ENCODE data around the gene PTGDR2. TPM values are rescaled to one million over a fixed set of nuclear protein-coding genes. Genes with fewer than 3 reads are reported as not detected.
A peak's percentile ranks its signal among the peaks of the same experiment; 100 is the strongest.

PTGDR2 gene
- total and polyA plus RNA-seq, 5 donors = 0.14 to 0.20 TPM; not detected in 3

DNA sequence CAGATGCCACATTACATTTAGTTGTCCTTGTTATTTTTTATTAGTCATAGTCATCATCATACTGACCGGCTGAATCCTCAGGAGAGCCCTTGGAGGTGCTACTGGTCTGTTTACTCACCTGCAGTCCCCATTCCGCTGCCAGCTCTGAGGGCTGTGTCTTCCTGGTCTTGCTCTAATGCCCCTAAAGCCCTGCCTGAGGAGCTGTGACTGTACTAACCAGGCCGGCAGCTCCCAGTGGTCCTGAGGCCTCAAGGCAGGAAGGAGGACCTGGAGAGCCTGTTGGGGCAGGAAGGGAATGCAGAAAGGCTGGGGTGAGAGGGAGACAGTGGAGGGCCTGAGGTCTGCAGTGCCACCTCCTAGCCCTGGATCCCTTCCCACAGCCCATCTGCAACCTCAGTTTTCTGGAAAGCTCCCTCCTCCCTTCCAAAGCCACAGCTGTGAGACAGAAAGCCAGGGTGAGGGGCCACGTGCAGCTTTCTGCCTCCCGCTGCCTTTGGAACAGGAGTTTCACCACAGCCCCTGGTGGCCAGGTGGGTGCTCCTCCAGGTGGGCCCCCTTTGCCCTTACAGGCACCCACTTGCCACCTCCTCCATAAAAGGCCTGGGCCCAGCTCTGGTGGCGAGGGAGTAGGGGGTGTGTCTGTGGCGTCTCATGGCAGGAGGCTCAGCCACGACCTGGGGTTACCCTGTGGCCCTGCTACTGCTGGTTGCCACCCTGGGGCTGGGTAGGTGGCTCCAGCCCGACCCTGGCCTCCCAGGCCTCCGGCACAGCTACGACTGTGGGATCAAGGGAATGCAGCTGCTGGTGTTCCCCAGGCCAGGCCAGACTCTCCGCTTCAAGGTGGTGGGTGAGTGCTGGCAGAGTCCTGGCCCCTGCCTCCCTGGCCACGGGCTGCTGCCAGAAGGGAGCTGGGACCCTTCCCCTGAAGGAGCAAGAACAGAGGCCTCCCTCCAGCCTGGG lies 11.4 kb upstream of the PTGDR2 start, which contains the start of gene ZP1:
Gene ZP1, plus strand, starts transcription at position 632 of the 960 bp plus-strand sequence. Its CDS starts 20 bp downstream, at position 652.
- Histone ChIP-seq H3K27me3 (ENCODE audit: control insufficient read depth, insufficient read depth) (no peaks in the 10 kb centered on the region), H3K9me3 (ENCODE audit: control insufficient read depth, low read length) (no peaks in the 10 kb centered on the region), H3K4me1 (ENCODE audit: control insufficient read depth, insufficient read depth, low read length) (peaks cover 9% of the 10 kb centered on the region), H3K27ac (ENCODE audit: low read length) (no peak within 1 kb of the TSS), H3K4me3 (ENCODE audit: low read length) (no peak within 1 kb of the TSS)
- no peak for ATAC-seq
- WGBS = 69% methylated on average over 13 of the region's 13 CpGs
- intact Hi-C loops (cut with DNase I) = no loop called here
- DNase-seq = peak in 2 of 3 donors; percentile 34 to 48

DNA sequence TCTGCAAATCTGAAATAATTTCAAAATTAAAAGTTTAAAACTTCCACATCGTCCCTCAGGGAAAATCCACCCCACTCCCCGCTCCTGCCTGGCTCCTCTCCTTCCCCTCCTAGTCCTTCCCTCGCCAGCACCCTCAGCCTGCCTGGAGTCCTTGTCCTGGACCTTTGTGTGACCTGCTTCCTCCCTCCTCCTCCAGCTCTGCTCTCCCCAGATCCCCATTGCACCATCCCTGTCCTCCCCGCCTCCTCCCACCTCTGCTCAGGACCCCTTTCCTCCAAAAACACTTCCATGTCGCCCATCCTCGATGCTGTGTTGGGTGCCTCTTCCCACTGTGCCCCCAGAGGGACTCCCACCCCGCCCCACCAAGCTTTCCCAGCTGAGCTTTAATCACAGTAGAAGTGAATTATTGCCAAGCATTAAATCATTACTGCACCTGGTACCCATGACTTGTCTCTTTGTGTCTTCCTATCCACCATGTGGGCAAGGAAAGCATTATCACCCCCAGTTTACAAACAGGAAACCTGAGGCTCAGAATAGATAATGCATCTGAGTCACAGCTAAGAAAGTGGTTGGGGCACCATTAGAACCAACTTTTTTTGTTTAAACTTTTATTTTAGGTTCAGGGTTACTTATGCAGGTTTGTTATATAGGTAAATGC lies 9.2 kb upstream of the PTGDR2 start:
- WGBS = 70% methylated on average over 7 of the region's 7 CpGs
- peak in 1 of 3 donors; percentile 36 for DNase-seq
- H3K4me3 ChIP-seq (ENCODE audit: low read length) = no peak overlapping the region
- ATAC-seq = no peak
- no peaks in the 10 kb centered on the region for H3K27me3 ChIP-seq (ENCODE audit: control insufficient read depth, insufficient read depth)
- intact Hi-C loops (cut with DNase I) = no loop called here
- no peaks in the 10 kb centered on the region for H3K4me1 ChIP-seq (ENCODE audit: control insufficient read depth, insufficient read depth, low read length)
- H3K27ac ChIP-seq (ENCODE audit: low read length) = no peak overlapping the region
- H3K9me3 ChIP-seq (ENCODE audit: control insufficient read depth, low read length) = no peaks in the 10 kb centered on the region

DNA sequence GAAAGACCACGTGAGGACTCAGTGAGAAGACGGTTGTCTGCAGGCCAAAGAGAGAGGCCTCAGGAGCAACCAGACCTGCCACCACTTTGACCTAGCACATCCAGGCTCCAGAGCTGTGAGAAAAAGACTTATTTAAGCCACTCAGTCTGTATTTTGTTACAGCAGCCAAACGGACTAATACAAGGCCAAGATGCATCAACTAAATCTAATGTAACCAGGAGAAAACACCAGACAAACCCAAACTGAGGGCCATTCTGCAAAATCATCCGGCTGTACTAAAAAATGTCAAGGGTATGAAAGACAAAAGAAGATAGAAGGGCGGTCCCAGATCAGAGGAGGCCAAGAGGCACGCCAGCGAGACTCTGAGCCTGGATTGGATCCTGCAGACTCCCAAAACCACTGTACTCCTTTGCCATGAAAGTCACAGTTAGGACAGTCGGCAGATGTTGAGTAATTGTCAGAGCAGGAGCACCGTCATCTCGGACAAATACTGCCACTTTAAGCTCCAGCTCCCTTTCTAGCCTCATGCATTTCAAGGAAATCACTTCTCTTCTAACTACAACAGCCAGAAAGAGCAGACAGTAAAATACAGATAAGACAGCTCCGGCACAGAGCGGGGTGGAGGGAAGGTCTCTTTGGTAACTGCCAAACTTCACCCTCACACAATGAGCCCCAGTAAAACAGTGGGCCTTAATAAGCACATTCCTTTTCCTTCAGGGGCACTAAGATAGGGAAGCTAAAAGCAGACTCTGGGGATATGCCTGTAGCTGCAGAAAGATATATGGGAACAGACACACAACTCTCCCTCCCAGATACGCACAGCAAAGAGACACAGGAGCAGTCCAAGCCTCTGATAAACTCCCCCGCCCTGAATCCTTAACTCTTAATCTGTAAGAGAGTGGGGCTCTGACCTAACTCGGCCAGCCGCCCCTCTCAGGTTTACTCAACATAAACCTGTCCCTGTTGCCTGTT lies 8.1 kb upstream of the PTGDR2 start:
- WGBS = 51% methylated on average over 16 of the region's 16 CpGs
- Histone ChIP-seq H3K27ac (ENCODE audit: low read length) (no peak overlapping the region), H3K4me3 (ENCODE audit: low read length) (no peak overlapping the region), H3K4me1 (ENCODE audit: control insufficient read depth, insufficient read depth, low read length) (no peaks in the 10 kb centered on the region), H3K9me3 (ENCODE audit: control insufficient read depth, low read length) (no peaks in the 10 kb centered on the region), H3K27me3 (ENCODE audit: control insufficient read depth, insufficient read depth) (no peaks in the 10 kb centered on the region)
- DNase-seq (peak in 2 of 3 donors; percentile 19 to 32), ATAC-seq (no peak)
- intact Hi-C loops (cut with DNase I) = no loop called here

DNA sequence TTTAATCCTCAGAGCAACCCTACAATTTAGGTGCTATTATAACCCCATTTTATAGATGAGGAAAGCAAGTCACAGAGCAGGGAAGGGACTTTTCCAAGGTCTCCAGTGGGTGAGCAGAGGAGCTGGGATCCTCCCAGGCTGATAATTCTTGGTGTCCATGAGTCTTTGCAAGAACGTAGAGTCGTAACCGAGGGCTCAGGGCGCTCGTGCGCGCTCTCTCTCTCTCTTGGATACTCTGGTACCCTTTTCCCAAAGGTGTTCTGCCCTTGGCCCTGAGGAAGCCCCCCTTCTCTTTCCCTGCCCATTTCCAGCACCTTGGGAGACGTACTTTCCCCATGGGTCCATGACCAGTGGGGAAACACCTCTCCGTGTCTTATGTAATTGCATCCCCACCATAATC lies 6.4 kb upstream of the PTGDR2 start:
- DNase-seq = peak in 1 of 3 donors; percentile 24
- WGBS = 91% methylated on average over 9 of the region's 9 CpGs
- intact Hi-C loops (cut with DNase I) = no loop called here
- no peak for ATAC-seq
- H3K4me3 ChIP-seq (ENCODE audit: low read length) = no peak overlapping the region
- no peak overlapping the region for H3K27ac ChIP-seq (ENCODE audit: low read length)
- H3K4me1 ChIP-seq (ENCODE audit: control insufficient read depth, insufficient read depth, low read length) = no peaks in the 10 kb centered on the region
- no peaks in the 10 kb centered on the region for H3K27me3 ChIP-seq (ENCODE audit: control insufficient read depth, insufficient read depth)
- H3K9me3 ChIP-seq (ENCODE audit: control insufficient read depth, low read length) = no peaks in the 10 kb centered on the region

- Histone ChIP-seq H3K27me3 (ENCODE audit: control insufficient read depth, insufficient read depth) (no peaks in the 10 kb centered on the region), H3K4me3 (ENCODE audit: low read length) (no peak overlapping the region), H3K27ac (ENCODE audit: low read length) (no peak overlapping the region), H3K4me1 (ENCODE audit: control insufficient read depth, insufficient read depth, low read length) (no peaks in the 10 kb centered on the region), H3K9me3 (ENCODE audit: control insufficient read depth, low read length) (no peaks in the 10 kb centered on the region)
- ATAC-seq (no peak), DNase-seq (peak in 1 of 3 donors; percentile 15)
- intact Hi-C loops (cut with DNase I) = no loop called here
- 44% methylated on average over 7 of the region's 7 CpGs for WGBS
Measured at GRCh38 chr11:60860943-60861342, 5.2 kb upstream of the PTGDR2 start.

- intact Hi-C loops (cut with DNase I) = no loop called here
- ATAC-seq = no peak
- H3K27me3 ChIP-seq (ENCODE audit: control insufficient read depth, insufficient read depth) = no peaks in the 10 kb centered on the region
Measured at GRCh38 chr11:60859616-60860250, 4.0 kb upstream of the PTGDR2 start.

GRCh38 chr11:60858731-60859464 lies 3.1 kb upstream of the PTGDR2 start:
- intact Hi-C loops (cut with DNase I) = no loop called here
- no peak for ATAC-seq
- Histone ChIP-seq H3K4me3 (ENCODE audit: low read length) (no peak overlapping the region), H3K4me1 (ENCODE audit: control insufficient read depth, insufficient read depth, low read length) (no peaks in the 10 kb centered on the region), H3K9me3 (ENCODE audit: control insufficient read depth, low read length) (no peaks in the 10 kb centered on the region), H3K27me3 (ENCODE audit: control insufficient read depth, insufficient read depth) (no peaks in the 10 kb centered on the region), H3K27ac (ENCODE audit: low read length) (no peak overlapping the region)
- WGBS = 63% methylated on average over 4 of the region's 4 CpGs
- no peak for DNase-seq

More at GRCh38 chr11:60859616-60860250, 4.0 kb upstream of the PTGDR2 start:
- Histone ChIP-seq H3K9me3 (ENCODE audit: control insufficient read depth, low read length) (no peaks in the 10 kb centered on the region), H3K27ac (ENCODE audit: low read length) (no peak overlapping the region), H3K4me3 (ENCODE audit: low read length) (no peak overlapping the region), H3K4me1 (ENCODE audit: control insufficient read depth, insufficient read depth, low read length) (no peaks in the 10 kb centered on the region)
- 79% methylated on average over 15 of the region's 15 CpGs for WGBS
- peak in 1 of 3 donors; percentile 12 for DNase-seq

- no peaks in the 10 kb centered on the region for H3K9me3 ChIP-seq (ENCODE audit: control insufficient read depth, low read length)
- WGBS = 77% methylated on average over 8 of the region's 8 CpGs
- no peak overlapping the region for H3K27ac ChIP-seq (ENCODE audit: low read length)
- intact Hi-C loops (cut with DNase I) = no loop called here
- no peak for ATAC-seq
- no peak overlapping the region for H3K4me3 ChIP-seq (ENCODE audit: low read length)
- no peak for DNase-seq
- H3K27me3 ChIP-seq (ENCODE audit: control insufficient read depth, insufficient read depth) = no peaks in the 10 kb centered on the region
- no peaks in the 10 kb centered on the region for H3K4me1 ChIP-seq (ENCODE audit: control insufficient read depth, insufficient read depth, low read length)
Measured at GRCh38 chr11:60858236-60858635, 2.5 kb upstream of the PTGDR2 start.

- DNase-seq (no peak), ATAC-seq (no peak)
- no peaks in the 10 kb centered on the region for H3K9me3 ChIP-seq (ENCODE audit: control insufficient read depth, low read length)
- no peaks in the 10 kb centered on the region for H3K27me3 ChIP-seq (ENCODE audit: control insufficient read depth, insufficient read depth)
- no peak overlapping the region for H3K27ac ChIP-seq (ENCODE audit: low read length)
- no peaks in the 10 kb centered on the region for H3K4me1 ChIP-seq (ENCODE audit: control insufficient read depth, insufficient read depth, low read length)
- no peak overlapping the region for H3K4me3 ChIP-seq (ENCODE audit: low read length)
- WGBS = 86% methylated on average over 5 of the region's 5 CpGs
- intact Hi-C loops (cut with DNase I) = no loop called here
Measured at GRCh38 chr11:60857378-60858232, 1.9 kb upstream of the PTGDR2 start.
